NK-92 treated with Interleukin-12 subunit alpha and Interleukin-12 subunit beta, amount 100 ng/mL, for 24 hours (cell line): ENCODE results near the gene ALG5.

Experiments used
- DNase-seq: peaks from one replicate; lab custom pipeline; 2025; lab: John Stamatoyannopoulos, UW

Gene ALG5, protein sequence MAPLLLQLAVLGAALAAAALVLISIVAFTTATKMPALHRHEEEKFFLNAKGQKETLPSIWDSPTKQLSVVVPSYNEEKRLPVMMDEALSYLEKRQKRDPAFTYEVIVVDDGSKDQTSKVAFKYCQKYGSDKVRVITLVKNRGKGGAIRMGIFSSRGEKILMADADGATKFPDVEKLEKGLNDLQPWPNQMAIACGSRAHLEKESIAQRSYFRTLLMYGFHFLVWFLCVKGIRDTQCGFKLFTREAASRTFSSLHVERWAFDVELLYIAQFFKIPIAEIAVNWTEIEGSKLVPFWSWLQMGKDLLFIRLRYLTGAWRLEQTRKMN

DNA sequence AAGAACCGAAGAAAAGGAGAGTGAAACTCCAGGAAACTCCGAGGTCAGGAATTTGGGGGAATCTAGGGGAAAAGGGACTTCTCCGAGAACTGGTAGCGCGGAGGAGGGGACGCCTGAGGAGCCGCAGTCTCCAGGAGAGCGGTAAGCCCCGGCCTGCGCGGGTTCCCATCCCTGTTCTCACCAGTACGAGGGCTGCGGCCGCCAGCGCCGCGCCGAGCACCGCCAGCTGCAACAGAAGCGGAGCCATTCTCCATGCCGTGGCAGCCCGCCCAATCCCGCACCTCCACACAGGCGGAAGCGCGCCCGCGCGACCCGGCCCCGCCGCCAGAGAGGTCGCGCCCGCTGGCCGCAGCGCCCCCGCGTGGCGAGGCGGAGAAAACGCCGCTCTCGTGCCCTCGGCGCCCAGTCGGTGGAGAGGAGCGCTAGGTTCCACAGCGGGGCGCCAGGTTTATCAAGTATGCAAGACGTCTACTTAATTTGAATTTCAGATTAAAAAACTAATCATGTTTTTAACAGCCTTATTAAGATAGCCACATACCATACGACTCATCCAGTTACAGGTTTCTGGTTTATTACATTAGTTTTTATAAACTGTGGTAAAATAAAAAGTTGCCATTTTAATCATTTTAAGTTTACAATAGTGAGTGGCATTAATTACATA, at the start of gene ALG5:
TSS of gene ALG5 (minus strand) at position 287 of the 661 bp plus-strand sequence. CDS start at position 247, 40 bp downstream.
- DNase-seq = peak; percentile 85

DNA sequence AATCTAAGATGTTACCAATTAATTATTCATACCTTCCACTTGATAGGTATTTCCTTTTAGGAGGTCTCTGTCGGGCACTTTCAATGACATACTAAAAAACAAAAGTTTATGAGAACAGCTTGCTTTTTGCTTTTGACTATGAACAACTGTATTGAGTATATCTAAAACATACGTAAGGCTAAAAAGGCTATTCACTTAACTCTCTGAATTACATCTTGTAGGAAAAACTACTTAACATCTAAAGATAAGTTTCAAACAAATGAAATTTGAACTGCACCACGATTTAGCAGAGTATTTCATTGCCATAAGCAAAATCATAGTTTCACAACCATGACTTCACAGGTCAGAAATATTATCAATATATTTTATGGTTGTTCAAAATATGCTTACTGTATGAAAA, 48.7 kb upstream of the ALG5 start:
- no peak for DNase-seq

DNA sequence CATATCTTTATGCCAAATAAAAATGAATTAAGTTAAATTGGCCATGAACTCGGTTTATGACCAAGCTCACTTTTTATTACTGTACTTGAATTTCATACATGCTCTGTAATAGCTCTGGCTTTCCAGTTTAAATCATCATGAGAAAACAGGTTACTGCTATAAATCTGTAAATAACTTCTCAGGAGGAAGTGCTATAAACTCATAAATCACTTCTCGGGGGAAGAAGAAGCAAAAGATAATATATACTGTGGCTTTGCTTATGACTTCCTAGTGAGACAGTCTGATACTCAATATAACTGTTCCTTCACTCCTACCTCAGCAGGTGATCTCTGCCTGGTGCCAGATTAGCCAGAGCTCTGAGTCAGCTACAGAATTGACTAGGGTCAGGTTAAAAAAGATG, 47.9 kb upstream of the ALG5 start:
- DNase-seq = no peak

DNA sequence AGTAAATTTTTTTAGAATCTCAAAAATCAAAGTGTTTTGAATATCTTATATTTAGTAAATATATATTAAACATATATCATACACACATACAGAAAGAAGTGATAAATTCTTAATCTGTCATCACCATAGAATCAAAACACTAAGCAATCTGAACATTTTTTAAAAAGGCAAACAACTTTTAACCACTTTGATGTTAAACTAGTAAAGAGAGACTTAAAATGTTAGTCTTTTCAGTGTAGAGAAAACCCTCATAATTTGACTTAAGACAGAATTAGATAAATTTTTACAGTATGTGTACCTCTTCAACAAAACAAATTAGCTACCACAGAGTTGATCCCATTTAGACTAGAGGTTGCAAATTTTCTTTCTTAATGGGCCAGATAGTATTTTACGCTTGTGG, 46.9 kb upstream of the ALG5 start:
- DNase-seq = no peak

DNA sequence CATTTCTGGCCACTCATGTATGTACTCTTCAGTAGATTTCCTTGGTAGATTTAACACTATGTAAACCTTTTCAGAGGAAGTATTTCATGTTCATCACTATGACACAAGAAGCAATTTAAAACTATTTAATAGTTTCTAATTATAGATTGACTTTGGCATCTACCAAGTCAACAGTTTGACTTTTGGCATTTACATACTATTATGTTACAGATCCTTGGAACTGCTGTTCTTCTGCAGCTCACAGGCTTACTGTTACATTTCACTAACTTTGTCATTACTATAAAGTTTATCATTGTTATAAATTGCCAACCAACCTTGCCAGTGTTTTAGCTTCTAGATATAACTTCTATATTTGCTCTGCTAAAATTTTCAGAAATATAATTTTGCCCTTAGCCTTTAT, 41.6 kb upstream of the ALG5 start:
- DNase-seq = no peak

DNA sequence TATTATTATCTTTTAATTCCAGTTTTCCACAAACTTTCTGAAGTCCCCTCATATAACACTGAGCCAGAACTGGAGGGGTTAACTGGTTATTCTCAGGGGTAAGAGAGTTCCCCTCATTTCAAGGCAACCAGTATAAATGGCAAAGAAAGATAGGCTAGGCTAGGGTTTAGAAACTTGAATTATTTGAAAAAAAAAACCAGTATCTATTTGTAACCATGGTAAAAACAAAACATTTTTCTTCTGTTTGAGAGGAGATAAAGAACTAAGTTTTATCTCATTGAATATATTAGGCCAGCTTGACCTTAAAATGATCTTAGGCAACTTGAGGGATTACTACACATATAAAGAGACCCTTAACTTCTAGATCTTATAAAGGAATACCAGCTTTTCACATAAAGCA, 40.8 kb upstream of the ALG5 start:
- DNase-seq = no peak

DNA sequence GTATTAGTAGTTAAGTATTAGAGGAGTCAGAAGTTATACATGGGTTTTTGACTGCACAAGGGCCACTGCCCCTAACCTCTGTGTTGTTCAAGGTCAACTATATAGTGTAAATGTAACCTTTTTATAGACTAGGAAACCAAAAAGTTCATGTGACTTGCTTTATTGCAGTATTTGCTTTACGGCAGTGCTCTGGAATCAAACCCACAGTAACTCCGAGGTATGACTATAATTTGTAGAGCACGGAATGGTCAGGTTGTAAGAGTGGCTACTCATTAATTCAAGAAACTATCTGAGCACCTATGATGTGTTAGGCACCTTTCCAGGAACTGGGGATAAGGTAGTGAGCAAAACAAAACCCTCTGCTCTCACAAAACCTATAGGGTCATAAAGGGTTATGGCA, 38.1 kb upstream of the ALG5 start:
- no peak for DNase-seq

DNA sequence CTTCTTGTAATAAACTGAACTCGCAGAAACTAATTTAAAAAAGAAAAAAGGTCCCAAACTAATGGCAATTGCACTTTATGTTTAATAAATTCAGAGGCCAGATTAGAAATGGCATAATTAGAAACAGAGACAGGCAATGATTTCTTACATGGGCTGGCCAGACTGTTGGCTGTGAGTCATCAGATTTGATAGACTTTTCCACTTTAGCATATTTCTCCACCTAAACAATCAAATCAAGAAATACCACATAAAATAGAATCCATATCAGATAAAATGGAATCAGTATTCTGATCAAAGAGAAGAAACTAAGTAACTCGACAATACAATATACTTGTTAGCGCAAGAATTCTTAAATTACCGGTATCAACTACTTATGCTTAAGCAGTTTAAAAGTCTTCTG, 30.5 kb upstream of the ALG5 start:
- DNase-seq = no peak

DNA sequence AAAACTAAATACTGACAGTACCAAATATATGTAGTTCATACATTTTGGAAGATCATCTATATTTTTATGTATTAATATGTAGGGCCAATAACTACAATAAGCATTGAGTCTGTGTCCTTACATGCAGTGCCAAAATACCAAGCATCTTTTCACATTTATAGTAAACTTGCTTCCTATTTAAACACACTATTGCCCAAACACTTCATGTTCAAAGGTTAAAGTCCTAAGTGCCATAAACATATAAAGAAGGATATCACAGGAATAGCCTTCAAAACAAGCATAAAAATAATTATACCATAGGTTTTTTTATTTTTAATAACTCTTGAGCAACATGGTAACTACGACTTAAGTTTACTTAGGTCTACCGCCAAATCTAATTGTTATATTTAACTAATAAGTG, 28.5 kb upstream of the ALG5 start:
- no peak for DNase-seq

DNA sequence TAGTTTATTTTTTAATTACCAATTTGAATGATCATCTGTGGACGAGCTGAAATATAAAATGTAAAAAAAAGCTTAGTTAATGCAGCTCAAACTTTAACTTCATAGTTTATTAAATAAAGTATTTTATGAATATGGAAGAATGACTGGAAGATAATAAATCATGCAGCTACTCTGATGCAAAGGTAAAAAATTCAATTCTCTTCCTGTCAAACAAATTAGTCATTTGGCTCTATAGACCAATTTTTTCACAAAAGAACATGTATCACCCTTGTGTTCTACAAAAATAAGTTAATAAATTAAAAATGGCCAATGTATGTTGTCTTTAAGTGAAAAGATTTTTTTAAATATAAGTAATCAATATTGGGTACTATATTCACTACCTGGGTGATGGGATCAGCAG, 27.6 kb upstream of the ALG5 start:
- no peak for DNase-seq

DNA sequence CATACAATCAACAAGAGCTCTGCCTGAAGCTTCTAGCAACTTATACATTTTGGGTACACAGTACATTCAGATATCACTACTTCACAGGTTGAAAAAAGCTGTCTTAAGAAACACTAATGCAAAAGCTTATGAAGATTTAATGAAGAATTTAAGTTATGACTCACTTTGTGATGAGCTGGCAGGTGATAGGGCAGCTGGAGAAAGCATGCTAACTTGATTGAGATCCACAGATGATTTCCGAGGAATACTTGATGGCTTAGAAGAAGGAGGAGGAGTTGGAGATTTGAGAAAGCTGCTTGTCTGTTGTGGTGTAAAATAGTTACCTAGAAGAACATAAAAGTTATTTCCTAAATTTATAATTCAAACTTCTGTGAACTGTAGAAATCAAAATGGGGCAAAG, 24.7 kb upstream of the ALG5 start:
- DNase-seq = no peak

DNA sequence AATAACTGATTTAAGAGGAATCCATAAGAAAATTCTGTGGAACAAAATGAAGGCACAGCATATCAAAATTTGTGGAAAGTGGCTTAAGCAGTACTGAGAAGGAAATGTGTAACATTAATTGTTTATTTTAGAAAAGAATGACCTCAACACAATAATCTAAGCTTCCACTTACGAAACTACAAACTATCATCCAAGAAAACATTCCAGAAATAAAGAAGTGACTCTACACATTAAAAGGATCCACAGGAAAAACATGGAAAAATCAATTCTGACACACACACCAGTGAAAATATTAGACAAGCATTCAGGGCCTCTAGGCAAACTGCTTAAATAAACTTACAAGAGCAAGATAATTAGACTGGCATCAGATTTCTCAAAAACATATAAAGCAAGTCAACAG, 15.5 kb upstream of the ALG5 start:
- no peak for DNase-seq

DNA sequence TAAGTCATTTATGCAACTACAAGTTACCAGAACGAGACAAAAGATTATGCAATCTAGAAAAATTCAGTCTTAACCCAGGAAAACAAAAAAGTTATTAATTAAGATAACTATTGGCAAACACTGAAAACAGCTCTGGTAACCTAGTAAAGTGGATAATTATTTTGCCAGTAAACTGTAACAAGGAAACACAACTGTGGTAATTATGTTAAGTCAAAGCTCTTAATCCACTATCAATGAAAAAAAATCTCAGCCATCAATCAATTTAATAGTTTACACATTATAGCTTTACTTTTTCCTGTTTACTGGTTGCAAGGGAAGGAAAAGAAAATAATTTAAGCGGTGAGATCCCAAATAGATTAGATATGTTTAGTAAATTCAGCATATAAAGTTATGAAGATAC, 12.6 kb upstream of the ALG5 start:
- DNase-seq = no peak

DNA sequence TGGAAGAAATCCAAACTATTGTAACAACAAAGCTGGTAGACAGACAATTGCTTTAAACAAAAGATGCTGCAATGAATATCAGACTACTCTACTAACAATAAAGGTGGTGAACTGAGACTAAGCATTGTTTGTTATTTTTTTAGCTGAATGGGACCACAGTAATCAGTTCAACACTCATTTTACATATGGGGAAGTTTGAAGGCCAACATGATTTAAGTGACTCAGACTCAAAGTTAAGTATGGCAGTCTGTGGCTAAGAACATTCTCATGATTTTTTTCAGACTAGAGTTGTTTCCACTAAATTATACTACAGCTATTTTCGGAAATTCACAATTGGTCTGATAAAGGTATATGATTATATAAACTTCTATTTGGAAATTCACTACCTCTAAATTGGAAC, 11.9 kb upstream of the ALG5 start:
- DNase-seq = no peak

DNA sequence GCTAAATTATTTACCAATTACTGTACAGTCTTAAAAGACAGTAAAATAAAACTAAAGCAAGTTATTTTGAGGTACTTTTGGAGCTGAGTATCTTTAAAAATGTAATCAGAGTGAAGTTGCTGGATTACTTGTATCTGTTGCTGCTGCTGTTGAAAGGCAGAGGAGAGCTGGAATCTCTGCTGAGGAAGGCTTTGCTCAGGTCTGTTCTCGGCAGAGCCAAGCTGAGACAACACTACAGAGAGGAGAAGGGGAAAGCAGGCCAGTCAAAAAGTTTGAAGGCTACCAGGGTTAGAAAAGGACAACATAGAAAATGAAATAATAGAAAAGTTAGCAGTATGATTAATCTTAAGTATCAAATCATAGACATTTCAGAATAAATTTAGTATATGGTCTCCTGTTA, 11.3 kb upstream of the ALG5 start:
- no peak for DNase-seq

DNA sequence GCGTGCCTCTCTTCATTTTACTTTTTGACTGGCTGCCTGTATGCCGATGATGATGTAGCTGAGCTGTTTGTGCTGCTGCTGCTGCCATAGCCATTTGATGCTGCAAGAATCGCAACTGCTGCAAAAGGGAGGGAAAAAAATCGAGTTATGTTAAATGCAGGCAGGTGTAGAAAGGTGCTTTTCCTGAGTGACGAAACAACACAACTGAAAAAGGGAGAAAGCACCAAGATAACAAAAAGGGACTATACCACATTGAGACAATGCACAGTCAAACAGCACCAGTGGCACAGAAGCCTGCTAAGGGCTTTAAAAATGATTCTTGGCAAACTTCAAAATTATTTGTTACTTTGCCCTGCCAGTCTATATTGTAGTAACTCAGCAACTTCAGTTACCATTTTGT, 10.6 kb upstream of the ALG5 start:
- no peak for DNase-seq

DNA sequence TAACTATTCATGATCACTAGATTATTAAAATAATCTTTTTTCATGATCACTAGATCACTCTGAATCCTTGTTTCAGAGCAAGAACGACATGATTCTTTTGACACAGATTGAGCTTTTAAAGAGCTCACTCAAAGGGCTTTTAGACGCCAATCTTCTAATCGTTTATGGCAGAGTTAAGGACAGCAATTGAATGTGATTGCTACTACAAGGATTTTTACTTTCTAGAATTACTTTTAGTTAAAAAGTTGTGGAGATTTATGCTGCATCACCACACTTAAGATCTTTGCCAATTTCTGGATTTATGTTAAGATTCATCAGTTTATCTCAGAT, 2.7 kb upstream of the ALG5 start:
- DNase-seq = no peak

DNA sequence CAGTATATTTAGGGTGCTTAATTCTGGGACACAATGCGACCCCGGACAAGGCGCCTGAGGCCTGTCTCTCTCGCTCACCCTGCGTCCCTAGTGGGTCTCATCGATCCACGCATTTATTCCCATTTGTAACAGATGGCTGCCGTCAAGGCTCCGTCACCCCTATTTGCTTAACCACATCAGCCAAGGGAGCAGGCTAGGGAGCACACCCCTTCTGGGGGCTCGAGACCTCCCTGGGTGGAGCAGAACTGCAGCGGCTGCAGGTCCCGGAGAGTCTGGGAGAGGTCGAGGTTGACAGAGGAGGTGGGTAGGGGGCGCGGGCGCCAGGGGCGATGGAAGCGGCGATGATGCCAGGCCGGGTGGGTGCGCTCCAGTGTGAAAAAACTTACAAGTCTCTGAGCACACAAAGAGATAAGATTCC, 507 bp downstream of the ALG5 start:
- DNase-seq = peak; percentile 7

DNA sequence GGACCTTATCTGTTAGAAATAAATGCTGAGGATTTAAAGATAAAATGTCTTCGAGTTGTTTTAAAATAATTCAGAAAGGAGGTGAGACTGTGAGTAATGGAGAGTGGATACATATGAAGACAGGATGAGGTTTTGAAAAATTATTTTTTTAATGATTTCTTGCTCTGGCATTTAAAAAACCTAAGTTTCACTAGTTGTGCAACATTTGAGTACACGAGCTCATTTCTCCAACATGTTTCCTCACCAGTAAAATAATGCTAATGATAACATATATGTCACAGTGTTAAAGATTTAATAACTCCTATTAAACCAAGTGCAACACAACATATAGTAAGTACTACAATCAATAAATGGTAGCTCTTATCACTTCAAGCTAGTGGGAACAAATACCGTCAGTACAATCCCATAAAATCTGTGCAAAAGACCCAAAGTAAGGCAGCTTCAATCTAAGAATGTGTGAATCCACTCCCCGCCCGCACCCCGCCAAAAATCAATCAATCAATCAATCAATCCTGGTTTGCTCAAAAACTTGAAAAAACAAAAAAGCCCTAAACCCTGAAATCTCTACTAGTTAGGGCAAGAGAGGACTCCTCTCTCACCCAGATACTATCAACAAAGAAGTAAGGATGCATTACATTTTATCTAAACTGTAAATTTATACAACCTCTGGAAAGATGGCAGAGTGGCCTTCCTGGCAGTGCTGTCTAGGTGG, 1.3 kb downstream of the ALG5 start:
- DNase-seq = no peak

DNA sequence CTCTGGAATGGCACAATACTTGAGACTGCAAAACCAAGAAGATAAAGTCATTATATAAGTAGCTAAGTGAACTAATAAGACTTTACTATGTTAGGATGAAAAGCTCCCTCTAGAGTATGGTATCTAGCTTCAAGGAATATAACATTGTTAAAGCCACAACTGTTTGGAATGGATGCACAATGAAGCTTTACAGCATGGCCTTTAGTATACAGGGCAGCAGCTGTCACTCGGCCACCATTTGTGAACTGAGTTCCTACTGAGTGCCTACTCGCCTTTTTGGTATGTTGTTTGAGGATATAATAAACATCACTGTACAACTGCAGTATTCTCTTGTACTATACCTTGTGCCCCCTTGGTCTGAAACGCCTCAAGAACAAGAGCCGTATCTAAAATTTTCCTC, 6.8 kb downstream of the ALG5 start:
- no peak for DNase-seq

DNA sequence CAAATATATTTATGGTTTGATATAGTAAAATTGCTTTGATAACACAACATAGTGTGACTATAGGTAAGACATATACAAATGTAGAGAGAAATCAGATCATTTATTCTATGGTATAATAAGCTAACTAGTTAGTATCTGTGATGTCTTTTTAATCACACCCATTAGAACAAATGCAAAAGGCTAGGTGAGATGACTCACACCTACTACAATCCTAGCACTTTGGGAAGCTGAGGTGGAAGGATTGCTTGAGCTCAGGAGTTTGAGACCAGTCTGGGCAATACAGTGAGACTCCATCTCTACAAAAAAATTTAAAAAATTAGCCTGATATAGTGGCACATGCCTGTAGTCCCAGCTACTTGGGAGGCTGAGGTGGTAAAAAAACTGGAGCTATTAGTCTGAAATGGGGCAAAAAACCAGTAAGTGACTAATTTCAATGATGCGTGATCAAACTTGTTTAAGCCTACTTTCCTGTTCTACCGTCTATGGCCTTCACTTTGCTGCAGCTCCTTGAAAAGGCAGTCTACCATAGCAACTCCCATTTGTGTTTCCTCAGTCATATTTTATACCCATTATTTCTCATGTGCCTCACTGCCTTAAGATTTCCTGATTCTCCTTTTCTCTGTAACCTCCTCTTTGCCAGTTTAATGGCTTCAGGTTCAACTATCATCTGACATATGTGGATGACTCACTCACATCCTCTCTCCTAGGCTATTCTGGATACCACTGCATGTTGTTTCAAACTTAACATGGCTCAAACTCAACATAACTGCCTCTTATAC, 12.5 kb downstream of the ALG5 start:
- no peak for DNase-seq

DNA sequence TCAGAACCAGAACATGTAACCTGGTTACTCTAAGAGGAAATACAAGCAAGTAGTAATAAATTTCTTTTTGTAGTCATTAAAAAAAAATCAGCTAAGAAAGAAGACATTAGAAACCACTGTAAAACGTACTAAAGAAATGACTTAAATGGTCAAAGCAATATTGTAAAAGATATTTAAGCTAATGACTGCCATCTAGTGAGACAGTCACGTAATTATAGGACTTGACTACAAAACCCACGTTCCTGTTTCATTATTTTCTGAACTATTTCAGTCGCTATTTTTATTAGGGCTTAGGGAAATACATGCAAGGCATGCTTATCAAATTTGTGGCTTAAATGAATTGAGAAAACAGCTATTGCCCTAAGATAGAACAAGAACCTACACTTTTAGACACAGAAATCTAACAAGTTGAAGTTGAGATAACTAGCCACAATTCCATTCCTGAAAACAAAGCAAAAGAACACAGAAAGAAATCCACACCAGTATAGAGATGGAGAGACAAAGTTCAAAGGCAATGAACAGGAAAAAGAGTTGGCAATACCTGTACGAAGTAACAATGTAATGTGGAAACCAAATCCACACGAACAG, 17.9 kb downstream of the ALG5 start:
- DNase-seq = no peak
